ENCODE data around the gene NEU4.
"Not testable (repeated sequence)": the region's sequence is repeated elsewhere in the genome, so short reads cannot be mapped to it uniquely, and the experiment has no call there.

NEU4 gene

DNA sequence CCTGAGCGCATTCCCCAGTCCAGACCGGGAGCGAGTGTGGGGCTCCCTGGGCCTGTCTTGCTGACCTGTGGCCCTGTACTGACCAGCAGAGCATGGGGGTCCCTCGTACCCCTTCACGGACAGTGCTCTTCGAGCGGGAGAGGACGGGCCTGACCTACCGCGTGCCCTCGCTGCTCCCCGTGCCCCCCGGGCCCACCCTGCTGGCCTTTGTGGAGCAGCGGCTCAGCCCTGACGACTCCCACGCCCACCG lies 5.3 kb downstream of the NEU4 start:
- no peak for DNase-seq

DNA sequence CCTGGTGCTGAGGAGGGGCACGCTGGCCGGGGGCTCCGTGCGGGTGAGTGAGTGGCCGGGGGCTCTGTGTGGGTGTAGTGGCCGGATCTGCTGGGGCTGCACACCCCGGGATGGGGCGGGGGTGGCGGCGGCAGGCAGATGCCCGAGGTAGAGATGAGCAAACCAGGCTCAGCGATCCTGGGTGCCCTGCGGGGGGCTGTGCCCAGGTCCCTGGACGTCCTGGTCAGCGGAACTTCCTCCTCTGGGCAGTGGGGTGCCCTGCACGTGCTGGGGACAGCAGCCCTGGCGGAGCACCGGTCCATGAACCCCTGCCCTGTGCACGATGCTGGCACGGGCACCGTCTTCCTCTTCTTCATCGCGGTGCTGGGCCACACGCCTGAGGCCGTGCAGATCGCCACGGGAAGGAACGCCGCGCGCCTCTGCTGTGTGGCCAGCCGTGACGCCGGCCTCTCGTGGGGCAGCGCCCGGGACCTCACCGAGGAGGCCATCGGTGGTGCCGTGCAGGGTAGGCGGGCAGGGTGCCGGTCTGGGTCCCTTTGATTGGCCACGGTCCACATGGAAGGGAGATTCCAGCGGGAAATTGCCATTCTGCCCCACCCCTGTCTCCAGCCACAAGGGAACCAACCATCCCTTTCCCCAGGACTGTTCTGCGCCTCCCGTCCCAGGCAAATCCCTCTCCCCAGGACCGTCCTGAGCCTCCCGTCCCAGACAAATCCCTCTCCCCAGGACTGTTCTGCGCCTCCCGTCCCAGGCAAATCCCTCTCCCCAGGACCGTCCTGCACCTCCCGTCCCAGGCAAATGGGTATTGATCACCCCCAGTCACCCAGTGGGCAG lies 5.9 kb downstream of the NEU4 start:
- DNase-seq = no peak

DNA sequence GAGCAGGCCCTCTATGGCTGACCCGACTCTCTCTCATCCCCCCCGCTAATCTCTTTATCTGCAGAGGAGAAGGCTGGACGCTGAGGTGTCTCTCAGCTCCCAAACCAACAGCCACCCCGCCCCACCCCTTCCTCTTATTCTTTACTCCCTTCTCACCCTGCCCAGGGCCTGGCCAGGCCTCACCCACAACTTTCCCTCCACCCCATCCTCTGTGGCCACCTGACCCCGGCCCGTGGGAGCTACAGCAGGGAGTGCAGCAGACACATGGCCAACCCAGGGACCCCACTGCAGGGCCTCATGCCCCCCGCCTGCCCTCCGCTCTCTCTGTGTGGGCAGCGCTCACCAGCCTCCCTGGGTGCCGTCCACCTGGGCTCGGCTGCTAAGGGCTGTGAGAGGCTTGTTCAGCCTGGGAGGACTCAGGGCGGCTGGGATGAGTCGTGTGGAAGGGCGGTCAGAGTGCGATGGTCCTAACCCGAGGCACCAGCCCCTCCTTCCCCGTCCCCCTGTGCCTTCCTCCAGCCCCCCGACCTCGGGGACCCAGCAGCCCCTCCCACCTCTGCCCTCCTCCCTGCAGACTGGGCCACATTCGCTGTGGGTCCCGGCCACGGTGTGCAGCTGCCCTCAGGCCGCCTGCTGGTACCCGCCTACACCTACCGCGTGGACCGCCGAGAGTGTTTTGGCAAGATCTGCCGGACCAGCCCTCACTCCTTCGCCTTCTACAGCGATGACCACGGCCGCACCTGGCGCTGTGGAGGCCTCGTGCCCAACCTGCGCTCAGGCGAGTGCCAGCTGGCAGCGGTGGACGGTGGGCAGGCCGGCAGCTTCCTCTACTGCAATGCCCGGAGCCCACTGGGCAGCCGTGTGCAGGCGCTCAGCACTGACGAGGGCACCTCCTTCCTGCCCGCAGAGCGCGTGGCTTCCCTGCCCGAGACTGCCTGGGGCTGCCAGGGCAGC lies 6.8 kb downstream of the NEU4 start:
- no peak for DNase-seq

DNA sequence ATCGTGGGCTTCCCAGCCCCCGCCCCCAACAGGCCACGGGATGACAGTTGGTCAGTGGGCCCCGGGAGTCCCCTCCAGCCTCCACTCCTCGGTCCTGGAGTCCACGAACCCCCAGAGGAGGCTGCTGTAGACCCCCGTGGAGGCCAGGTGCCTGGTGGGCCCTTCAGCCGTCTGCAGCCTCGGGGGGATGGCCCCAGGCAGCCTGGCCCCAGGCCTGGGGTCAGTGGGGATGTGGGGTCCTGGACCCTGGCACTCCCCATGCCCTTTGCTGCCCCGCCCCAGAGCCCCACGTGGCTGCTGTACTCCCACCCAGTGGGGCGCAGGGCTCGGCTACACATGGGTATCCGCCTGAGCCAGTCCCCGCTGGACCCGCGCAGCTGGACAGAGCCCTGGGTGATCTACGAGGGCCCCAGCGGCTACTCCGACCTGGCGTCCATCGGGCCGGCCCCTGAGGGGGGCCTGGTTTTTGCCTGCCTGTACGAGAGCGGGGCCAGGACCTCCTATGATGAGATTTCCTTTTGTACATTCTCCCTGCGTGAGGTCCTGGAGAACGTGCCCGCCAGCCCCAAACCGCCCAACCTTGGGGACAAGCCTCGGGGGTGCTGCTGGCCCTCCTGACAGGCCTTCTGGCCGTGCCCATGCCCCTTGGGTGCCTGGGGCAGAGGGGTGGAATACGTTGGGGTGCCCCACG lies 7.6 kb downstream of the NEU4 start:
- no peak for DNase-seq

DNA sequence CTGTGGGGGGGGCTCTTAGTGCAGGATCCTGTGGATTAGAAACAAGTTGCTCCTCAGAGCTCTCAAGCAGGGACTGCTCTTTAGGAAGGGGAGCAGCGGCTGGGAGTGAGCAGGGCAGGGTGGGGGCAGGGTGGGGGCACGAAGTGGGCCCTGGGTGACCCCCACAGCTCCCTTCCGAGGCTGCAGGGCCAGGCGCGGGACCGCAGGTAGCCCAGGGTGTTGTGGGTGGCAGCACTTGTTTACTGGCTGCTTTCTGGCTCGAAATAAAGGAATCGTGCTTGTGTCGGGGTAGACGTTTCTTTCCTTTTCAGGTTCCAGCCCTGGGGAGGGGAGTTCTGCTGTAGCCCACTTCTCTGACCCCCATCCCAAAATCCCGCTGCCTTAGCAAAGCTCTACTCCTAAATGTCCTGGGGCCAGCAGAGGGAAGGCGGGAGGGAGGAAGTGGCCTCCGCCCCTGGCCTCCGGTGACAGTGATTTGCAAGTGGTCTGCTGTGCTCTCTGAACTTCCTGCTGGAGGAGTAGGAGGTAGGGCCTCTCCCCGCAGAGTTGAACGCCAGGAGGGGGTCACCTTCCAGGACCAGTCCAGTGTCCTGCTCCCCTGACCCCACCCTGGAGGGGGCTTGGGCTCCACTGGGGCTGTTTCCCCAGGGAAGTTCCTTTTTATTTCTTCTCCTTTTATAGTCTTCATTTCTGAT lies 8.3 kb downstream of the NEU4 start:
- no peak for DNase-seq

DNA sequence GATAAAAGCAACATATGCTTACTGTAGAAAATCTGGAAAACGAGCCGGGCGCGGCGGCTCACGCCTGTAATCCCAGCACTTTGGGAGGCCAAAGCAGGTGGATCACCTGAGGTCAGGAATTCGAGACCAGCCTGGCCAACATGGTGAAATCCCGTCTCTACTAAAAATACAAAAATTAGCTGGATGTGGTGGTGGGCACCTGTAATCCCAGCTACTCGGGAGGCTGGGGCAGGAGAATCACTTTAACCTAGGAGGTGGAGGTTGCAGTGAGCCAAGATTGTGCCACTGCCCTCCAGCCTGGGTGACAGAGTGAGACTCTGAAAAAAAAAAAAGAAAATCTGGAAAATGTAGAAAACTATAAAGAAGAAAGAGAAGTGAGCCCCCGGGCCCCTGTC lies 8.8 kb downstream of the NEU4 start:
- not testable (repeated sequence) for DNase-seq

DNA sequence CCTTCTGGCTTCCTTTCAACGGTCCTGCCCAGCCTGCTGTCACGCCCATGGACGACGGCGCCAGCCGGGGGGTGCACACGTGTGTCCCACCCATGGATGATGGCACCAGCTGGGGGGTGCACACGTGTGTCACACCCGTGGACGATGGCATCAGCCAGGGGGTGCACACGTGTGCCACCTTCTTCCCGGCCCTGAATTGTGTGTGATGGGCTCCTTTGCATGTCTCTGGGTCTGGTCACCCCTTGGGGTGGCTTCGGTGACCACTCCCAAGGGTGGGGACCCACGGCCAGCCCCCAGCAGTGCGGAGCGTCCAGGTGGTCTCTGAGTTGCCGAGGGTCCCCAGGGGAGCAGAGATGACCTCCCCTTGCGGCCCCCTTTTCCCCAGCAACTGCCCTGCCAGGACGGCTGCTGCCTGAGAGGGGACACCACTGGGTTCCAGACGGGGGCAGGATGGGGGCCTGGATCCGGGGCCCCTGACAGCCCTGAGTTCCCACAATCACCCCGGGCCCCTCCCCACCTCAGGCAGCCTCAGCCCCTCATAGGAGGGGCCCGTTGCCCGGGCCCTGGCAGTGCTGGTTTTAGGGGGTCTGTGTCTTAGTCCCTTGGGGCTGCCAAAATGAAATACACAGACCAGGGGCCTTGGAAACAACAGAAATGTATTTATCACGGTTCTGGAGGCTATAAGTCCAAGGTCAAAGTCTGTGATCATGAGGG lies 9.4 kb downstream of the NEU4 start:
- DNase-seq = no peak

DNA sequence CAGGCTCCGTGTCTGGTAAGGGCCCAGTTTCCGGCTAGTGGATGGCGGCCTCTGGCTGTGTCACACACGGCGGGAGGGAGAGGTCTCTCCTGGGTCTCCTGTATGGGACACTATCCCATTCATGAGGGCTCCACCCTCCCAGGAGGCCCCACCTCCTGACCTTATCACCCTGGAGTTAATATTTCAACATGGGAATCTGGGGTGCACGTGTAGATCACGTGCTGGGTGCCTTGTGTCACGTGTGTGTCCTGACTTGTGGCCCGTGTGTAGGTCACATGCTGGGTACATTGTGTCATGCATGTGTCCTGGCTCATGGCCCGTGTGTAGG lies 9.9 kb downstream of the NEU4 start:
- no peak for DNase-seq

DNA sequence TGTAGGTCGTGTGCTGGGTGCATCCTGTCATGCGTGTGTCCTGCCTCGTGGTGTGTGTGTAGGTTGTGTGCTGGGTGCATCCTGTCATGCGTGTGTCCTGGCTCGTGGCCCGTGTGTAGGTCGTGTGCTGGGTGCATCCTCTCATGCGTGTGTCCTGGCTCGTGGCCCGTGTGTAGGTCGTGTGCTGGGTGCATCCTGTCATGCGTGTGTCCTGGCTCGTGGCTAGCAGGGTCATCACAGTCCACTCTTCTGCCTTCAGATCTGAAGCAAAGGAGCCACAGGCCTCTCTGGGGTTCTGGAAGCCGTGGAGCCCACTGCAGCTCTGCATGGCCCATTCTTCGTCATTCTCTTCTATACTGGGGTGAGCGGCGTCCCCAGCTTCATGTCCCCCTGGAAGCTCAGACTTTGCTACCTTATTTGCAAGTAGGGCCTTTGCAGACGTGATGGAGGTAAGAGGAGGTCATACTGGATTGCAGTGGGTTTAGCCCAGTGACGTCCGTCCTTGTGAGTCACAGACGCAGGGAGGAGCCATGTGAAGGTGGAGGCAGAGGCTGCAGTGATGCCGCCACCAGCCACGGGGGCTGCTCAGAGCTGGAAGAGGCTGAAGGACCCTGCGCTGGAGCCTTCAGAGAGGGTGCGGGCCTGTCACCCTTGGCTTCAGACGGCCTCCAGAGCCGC lies 11.1 kb downstream of the NEU4 start:
- DNase-seq = not testable (repeated sequence)

DNA sequence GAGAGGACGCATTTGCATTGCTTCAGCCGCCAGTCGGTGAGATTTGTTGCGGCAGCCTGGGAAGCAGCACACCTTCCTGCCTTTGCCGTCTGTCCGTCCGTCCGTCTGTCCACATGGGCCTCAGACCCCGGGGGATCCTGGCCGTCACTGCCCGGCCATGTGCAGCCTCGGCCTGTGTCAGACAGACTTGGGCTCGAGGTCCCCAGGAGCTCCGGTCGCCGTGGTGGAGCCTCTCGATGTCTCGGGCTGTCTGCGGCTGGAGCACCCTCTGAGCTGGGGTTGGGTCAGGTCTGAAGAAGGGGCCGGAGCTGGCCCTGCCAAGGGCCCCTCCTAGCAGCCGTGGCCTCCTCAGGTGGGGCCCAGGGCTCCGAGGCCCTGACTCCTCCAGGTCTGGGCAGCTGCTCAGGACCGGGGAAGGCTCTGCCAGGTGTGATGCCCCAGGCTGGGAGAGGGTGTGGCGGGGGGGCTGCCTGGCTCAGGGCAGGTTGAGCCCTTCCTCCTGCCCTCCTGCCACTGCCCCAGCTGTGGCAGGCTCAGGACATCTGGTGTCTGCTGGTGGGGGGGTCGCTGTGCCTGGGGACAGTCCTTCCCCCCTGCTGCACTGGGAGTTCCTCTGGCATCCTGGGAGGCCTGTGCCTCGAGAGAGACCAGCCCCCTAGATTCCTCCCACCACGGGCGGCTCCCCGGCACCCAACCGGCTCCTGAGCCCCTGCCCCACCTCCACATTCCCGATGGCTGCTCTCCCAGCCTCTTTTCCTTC lies 11.8 kb downstream of the NEU4 start:
- DNase-seq = no peak

DNA sequence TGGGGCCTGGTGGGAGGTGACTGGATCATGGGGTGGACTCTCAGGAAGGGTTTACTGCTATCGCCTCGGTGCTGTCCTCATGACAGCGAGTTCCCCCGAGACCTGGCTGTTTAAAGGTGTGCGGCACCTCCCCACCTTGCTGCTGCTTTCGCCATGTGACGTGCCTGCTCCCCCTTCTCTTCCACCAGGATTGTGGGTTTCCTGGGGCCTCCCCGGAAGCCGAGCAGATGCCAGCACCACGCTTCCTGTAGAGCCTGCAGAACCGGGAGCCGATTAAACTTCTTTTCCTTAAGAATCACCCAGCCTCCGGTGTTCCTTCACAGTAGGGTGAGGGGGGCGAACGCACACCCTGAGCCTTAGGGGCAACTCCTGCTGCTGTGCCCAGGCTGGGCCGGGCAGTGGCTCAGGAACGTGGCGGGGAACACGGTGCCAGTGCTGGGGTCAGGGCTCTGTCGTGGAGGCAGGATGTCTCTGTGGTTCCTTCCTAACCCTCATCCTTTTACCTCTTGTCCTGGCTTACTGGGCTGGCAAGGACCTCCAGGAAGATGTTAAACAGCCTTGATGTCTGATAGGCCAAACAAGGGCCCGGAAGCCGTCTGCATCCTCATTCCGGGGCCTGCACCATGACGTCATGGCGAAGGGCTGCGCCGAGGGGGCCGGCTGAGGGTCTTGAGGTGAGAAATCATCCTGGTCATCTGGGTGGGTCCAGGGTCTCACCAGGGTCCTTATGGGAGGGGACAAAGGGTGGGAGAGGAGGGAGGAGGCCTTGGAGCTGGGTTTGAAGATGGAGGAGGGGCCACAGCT lies 12.7 kb downstream of the NEU4 start:
- DNase-seq = no peak

DNA sequence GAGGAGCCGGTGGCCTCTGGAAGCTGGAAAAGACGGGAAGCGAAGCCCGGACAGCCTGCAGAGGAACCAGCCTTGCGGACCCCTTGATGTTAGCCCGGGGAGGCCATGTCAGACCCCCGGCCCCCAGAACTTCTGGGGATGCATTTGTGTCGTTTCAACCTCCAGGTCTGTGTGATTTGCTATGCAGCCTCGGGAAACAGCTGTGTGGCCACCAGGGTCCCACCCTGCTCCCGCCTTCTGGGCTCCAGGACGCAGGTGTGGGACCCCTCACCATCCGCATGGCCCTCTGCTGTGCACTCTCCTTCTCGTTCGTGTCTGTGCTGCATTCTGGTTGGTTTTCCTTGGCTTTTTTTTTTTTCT lies 13.3 kb downstream of the NEU4 start:
- DNase-seq = no peak

DNA sequence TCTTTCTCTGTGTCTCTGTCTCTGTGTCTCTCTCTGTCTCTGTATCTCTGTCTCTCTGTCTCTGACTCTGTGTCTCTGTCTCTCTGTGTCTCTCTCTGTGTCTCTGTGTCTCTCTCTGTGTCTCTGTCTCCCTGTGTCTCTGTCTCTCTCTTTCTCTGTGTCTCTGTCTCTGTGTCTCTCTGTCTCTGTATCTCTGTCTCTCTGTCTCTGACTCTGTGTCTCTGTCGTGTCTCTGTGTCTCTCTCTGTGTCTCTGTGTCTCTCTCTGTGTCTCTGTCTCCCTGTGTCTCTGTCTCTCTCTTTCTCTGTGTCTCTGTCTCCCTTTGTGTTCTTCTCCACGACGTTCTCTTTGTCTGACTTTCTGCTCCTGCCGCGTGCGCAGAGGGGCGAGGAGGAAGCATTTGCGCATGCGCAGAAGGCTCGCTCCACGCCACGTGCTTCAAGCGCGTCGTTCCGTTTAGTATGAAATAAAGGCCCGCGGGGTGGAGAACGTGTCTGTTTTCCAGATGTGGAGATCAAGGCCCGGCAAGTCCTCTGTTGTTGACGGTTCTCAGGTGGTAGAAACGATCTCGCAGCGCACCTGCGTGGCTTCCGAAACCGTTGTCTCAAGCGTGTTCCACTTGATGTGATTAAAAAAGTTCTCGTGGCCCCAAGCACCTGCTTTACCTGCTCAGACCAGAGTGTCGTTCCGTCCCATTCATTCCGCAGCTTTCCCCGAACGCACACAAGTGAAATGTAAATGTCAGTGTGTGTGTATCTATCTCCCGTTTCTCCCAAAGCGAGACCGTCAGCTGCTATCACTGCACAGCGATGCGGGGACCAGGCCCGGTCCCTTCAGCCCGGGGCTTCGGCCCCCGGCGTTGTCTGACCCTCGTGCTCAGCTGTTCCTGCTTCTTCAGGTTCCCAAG lies 14.8 kb downstream of the NEU4 start:
- DNase-seq = not testable (repeated sequence)

DNA sequence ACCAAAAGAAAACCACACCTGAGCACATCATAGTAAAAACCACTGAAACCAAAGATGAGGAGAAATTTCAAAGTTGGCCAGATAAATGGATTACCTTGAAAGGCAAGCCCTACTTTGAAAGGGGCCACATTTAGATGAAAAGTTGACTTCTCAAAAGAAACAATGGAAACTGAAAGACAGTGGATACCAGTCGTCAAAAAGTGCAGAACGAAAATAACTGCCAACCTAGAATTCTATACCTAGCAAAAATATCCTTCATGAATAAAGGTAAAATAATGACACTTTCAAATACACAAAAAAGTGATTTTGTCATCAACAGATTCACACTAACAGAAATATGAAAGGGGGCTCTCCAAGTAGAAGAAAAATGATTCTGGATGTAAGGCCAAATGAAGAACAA lies 18.4 kb downstream of the NEU4 start:
- DNase-seq = no peak

DNA sequence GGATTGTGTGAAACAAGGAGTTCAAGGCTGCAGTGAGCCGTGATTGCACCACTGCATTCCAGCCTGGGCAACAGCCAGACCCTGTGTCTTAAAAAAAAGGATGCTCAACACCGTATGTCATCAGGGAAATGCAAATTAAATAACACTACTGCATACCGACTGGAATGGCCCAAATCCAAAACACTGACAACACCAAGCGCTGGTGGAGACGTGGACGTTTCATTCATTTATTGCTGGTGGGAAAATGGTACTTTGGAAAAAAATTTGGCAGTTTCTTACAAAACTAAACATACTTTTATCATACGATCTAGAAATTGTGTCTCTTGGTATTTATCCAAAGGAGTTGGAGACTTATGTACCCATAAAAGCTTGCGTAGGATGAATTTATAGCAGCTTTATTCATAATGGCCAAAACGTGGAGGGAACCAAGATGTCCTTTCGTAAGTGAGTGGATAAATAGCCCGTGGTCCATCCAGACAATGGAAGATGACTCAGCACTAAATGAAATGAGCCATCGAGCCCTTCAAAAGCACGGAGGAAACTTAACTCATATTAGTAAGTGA lies 24.2 kb downstream of the NEU4 start:
- no peak for DNase-seq

DNA sequence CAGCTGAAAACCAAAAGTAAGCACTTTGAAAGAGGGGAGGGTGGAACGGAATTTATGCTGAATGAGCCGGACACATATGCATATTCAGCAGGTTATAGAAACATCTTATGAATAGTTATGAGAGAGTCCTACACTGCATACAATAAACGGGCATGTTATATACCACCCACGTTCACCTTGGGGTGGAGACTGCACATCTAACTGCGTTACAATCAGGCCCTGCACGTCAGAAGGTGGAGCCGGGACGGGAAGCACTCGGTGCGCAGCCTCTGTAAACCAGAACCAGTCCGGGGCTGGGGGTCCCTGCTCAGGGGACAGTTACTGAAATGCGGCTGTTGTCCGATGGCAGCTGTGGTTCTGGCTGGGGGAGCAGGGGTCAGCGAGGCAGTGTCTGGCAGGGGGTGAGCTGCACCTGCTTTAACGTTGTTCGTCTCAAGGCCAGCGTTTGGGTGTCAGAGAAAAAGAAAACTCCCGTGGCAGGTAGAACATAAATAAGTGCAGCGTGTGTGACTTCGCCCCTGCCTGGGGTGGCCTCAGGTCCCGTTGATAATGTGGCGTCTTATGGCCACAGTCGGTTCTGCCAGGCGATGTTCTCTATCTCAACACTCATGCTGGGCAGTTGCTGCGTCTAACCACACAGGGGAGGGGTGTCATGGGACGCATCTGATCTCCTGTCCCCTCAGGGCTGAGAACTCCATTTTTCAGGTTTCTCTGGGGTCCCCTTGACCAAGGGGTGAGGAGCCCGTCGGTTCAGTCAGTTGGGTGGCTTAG lies 24.9 kb downstream of the NEU4 start:
- DNase-seq = not testable (repeated sequence)

DNA sequence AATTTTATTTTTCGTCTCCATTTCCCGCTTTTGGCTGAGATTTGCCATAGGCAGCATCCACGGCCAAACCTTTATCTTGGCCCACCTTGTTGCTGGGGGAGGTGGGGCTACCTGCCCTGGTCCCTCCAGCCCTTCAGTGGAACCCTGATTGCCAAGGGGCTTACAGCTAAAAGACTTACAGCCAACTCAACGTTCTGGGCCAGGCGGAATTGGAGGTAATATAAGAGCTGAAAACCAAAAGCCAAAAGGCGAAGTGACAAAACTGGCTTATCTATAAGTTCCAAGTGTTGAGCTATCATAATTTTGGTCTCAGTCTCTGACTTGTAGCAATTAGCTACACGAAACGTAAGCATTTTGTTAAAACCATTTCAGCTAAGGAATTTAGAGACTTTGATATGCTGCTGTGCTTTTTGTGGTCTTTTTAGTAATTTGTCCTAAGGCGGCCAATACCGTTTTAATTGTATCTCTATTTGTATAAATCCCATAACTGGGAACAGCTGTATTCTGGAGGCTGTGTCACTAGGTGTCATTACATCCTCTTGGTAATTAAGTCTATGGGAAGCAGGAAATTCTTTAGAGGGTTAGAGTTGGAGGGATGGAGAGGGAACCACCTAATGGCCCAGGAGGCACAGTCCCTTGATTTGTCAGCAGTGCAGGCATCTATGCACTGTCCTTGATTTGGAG lies 25.7 kb downstream of the NEU4 start:
- no peak for DNase-seq

All from T-helper 9 cell (primary cell).